Measurements from ENCODE around the gene PDE6A.

PDE6A gene

GRCh38 chr5:149823375-149823774 lies 121.2 kb downstream of the PDE6A start:
- Histone ChIP-seq H4K20me1 (ENCODE audit: control insufficient read depth, insufficient read depth, low read depth, low read length) (peaks cover 3% of the 10 kb centered on the region; the same call in 1 of the 2 replicates), H3K27me3 (ENCODE audit: control insufficient read depth, low read length) (no peaks in the 10 kb centered on the region), H3K4me1 (ENCODE audit: control insufficient read depth, low read length) (peaks cover 10% of the 10 kb centered on the region), H3K27ac (ENCODE audit: low read depth, low read length) (no peak overlapping the region), H3K9me2 (replicated peaks; ENCODE audit: control insufficient read depth, low read length) (no peaks in the 10 kb centered on the region), H3K36me3 (ENCODE audit: control insufficient read depth, low read length) (peaks cover 19% of the 10 kb centered on the region), H3K4me2 (ENCODE audit: low read length) (no peak overlapping the region), H3K79me2 (ENCODE audit: control insufficient read depth, low read length) (no peaks in the 10 kb centered on the region), H3F3A (ENCODE audit: control insufficient read depth, insufficient read depth) (no peaks in the 10 kb centered on the region), H3K9me3 (ENCODE audit: control insufficient read depth, insufficient read depth, low read length) (no peaks in the 10 kb centered on the region), H3K4me3 (ENCODE audit: low read length) (no peak overlapping the region)
- TF ChIP-seq, protein P1, sequence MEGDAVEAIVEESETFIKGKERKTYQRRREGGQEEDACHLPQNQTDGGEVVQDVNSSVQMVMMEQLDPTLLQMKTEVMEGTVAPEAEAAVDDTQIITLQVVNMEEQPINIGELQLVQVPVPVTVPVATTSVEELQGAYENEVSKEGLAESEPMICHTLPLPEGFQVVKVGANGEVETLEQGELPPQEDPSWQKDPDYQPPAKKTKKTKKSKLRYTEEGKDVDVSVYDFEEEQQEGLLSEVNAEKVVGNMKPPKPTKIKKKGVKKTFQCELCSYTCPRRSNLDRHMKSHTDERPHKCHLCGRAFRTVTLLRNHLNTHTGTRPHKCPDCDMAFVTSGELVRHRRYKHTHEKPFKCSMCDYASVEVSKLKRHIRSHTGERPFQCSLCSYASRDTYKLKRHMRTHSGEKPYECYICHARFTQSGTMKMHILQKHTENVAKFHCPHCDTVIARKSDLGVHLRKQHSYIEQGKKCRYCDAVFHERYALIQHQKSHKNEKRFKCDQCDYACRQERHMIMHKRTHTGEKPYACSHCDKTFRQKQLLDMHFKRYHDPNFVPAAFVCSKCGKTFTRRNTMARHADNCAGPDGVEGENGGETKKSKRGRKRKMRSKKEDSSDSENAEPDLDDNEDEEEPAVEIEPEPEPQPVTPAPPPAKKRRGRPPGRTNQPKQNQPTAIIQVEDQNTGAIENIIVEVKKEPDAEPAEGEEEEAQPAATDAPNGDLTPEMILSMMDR (IDR thresholded peaks at IDR 0.05; ENCODE audit: low read depth, low read length, poor library complexity, severe bottlenecking): no peak
- TF ChIP-seq EZH2phosphoT487 (IDR thresholded peaks at IDR 0.05; ENCODE audit: borderline replicate concordance, low read length): no peak

DNA sequence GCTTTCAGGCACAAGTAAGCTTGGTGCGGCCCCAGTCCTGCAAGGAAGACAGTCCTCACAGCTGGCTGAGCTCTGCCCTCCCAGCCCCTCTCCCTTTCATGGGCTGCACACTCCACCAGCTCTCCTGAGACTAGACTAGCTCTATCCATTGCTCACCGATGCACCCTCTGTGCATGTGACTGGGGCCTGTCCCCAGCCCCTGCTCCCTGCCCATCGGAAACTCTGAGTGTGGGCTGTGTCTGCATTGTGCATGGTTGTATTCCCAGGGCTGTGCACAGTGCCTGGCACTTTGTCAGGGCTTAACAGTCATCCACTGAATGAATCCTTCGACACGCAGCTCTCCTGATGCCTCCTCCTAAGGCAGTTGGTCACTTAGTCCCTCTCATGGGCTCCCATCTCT lies 122.3 kb downstream of the PDE6A start:
- no peak overlapping the region for H3K4me3 ChIP-seq (ENCODE audit: low read length)
- TF ChIP-seq, protein P1 (IDR thresholded peaks at IDR 0.05; ENCODE audit: low read depth, low read length, poor library complexity, severe bottlenecking): no peak
- no peak for TF ChIP-seq EZH2phosphoT487 (IDR thresholded peaks at IDR 0.05; ENCODE audit: borderline replicate concordance, low read length)
- no peak overlapping the region for H3K4me2 ChIP-seq (ENCODE audit: low read length)
- no peak overlapping the region for H3K27ac ChIP-seq (ENCODE audit: low read depth, low read length)
- no peaks in the 10 kb centered on the region for H3K79me2 ChIP-seq (ENCODE audit: control insufficient read depth, low read length)
- peaks cover 10% of the 10 kb centered on the region for H3K4me1 ChIP-seq (ENCODE audit: control insufficient read depth, low read length)
- no peaks in the 10 kb centered on the region for H3K9me2 ChIP-seq (replicated peaks; ENCODE audit: control insufficient read depth, low read length)
- H3F3A ChIP-seq (ENCODE audit: control insufficient read depth, insufficient read depth): no peaks in the 10 kb centered on the region
- peaks cover 3% of the 10 kb centered on the region; the same call in 1 of the 2 replicates for H4K20me1 ChIP-seq (ENCODE audit: control insufficient read depth, insufficient read depth, low read depth, low read length)
- peaks cover 11% of the 10 kb centered on the region; the same call in 1 of the 2 replicates for H3K36me3 ChIP-seq (ENCODE audit: control insufficient read depth, low read length)
- no peaks in the 10 kb centered on the region for H3K27me3 ChIP-seq (ENCODE audit: control insufficient read depth, low read length)
- no peaks in the 10 kb centered on the region for H3K9me3 ChIP-seq (ENCODE audit: control insufficient read depth, insufficient read depth, low read length)

DNA sequence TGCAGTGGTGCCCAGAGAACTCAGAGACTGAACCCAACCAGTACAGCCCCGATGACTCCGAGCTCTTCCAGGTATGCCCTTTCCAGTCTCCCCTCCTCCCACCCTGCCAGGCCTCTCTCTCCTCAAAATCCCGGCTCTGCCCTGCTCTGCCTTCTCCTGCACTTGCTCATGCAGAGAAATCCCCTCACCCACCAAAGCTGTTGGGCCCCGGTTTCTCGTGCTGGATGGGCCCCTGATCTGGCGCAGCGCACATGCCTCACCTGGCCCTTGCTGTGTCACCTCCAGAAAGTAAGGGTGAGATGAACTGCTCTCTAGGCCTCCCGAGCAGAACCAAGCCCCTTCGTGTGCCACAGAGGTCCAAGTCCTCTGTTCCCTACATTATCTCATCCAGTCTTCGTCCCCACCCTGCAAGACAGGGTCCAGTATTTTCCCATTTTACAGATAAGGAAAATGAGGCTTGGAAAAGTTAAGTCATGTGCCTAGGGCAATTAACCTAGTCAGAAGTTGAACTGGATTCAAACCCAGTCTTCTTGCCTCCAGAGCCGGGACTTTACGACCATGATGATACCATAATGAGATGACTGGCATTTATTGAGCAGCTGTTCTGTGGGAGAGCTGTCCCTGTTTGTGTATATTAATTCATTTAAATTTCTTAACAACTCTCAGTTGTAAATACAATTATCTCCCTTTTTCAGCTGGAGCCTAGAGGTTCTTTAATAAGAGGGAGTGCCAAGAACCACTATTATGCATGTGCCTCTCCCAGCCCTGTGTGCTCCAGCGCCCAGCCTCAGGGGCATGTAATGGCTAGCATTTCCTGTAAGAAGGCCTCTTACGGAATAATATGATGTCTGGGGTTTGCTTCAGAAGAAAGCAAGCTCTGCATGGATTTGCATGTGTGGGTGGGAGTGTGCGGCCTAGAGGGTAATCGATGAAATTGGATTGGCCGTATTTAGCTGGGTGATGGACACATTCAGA lies 123.8 kb downstream of the PDE6A start:
- Histone ChIP-seq H3K79me2 (ENCODE audit: control insufficient read depth, low read length) (peaks cover 3% of the 10 kb centered on the region), H3K4me2 (ENCODE audit: low read length) (no peak overlapping the region), H3K4me1 (ENCODE audit: control insufficient read depth, low read length) (peaks cover 10% of the 10 kb centered on the region), H3F3A (ENCODE audit: control insufficient read depth, insufficient read depth) (no peaks in the 10 kb centered on the region), H3K27me3 (ENCODE audit: control insufficient read depth, low read length) (no peaks in the 10 kb centered on the region), H3K27ac (ENCODE audit: low read depth, low read length) (no peak overlapping the region), H3K4me3 (ENCODE audit: low read length) (no peak overlapping the region), H4K20me1 (ENCODE audit: control insufficient read depth, insufficient read depth, low read depth, low read length) (peaks cover 3% of the 10 kb centered on the region; the same call in 1 of the 2 replicates), H3K9me2 (replicated peaks; ENCODE audit: control insufficient read depth, low read length) (no peaks in the 10 kb centered on the region), H3K36me3 (ENCODE audit: control insufficient read depth, low read length) (peaks cover 6% of the 10 kb centered on the region; the same call in 1 of the 2 replicates), H3K9me3 (ENCODE audit: control insufficient read depth, insufficient read depth, low read length) (no peaks in the 10 kb centered on the region)
- TF ChIP-seq, protein P1 (IDR thresholded peaks at IDR 0.05; ENCODE audit: low read depth, low read length, poor library complexity, severe bottlenecking): no peak
- no peak for TF ChIP-seq EZH2phosphoT487 (IDR thresholded peaks at IDR 0.05; ENCODE audit: borderline replicate concordance, low read length)

All from DOHH2 (cell line).